Activated T-cell treated with anti-CD3 and anti-CD28 coated beads, Interleukin-2, amount 50 U/mL, for 48 hours (primary cell): Measurements from ENCODE around the gene HNF1A.

Experiments used
- DNase-seq, 2 experiments: peaks; one replicate each; pipeline ENCODE4 v3.0.0-alpha.2; 2020

HNF1A gene

GRCh38 chr12:120990487-120991055 lies 12.2 kb downstream of the HNF1A start:
- DNase-seq, result no peak

GRCh38 chr12:120991965-120992364 lies 13.6 kb downstream of the HNF1A start:
- DNase-seq, result no peak

- no peak for DNase-seq
Observed at GRCh38 chr12:120992989-120993388, 14.6 kb downstream of the HNF1A start.

GRCh38 chr12:120993496-120993895 lies 15.2 kb downstream of the HNF1A start:
- DNase-seq, result no peak

GRCh38 chr12:120994059-120994458 lies 15.7 kb downstream of the HNF1A start:
- no peak for DNase-seq

- no peak for DNase-seq
Observed at GRCh38 chr12:120994589-120995337, 16.4 kb downstream of the HNF1A start.

- DNase-seq, result no peak
Observed at GRCh38 chr12:120996133-120996746, 17.9 kb downstream of the HNF1A start.

GRCh38 chr12:120997448-120997847 lies 19.1 kb downstream of the HNF1A start:
- DNase-seq, result no peak

- DNase-seq, result no peak
Observed at GRCh38 chr12:120998435-120998834, 20.1 kb downstream of the HNF1A start.

- DNase-seq, result no peak
Observed at GRCh38 chr12:120999191-121000120, 21.1 kb downstream of the HNF1A start.

GRCh38 chr12:121000530-121000929 lies 22.2 kb downstream of the HNF1A start:
- no peak for DNase-seq

- DNase-seq, result no peak
Observed at GRCh38 chr12:121001060-121001459, 22.7 kb downstream of the HNF1A start.

GRCh38 chr12:121001841-121002483 lies 23.6 kb downstream of the HNF1A start:
- DNase-seq, result no peak

- no peak for DNase-seq
Observed at GRCh38 chr12:121003650-121004049, 25.3 kb downstream of the HNF1A start.

GRCh38 chr12:121004253-121004815 lies 26.0 kb downstream of the HNF1A start:
- no peak for DNase-seq

- peak; percentile 58 to 77 for DNase-seq
Observed at GRCh38 chr12:121005346-121005815, 27.0 kb downstream of the HNF1A start.

- DNase-seq, result no peak
Observed at GRCh38 chr12:121008347-121009098, 30.2 kb downstream of the HNF1A start.

- no peak for DNase-seq
Observed at GRCh38 chr12:121009741-121010140, 31.4 kb downstream of the HNF1A start.

- no peak for DNase-seq
Observed at GRCh38 chr12:121010860-121011259, 32.5 kb downstream of the HNF1A start.

GRCh38 chr12:121011820-121012219 lies 33.5 kb downstream of the HNF1A start:
- no peak for DNase-seq

GRCh38 chr12:121013715-121014114 lies 35.4 kb downstream of the HNF1A start:
- no peak for DNase-seq
